Umbilical cord (tissue), 2 donors: ENCODE data around the gene AKR7A2. TPM values are rescaled to one million over a fixed set of nuclear protein-coding genes. Genes with fewer than 3 reads are reported as not detected.
"Not testable (repeated sequence)": the region's sequence is repeated elsewhere in the genome, so short reads cannot be mapped to it uniquely, and the experiment has no call there.

Experiments used
- DNase-seq: peaks from one replicate; pipeline ENCODE4 v3.0.0-alpha.2; 2015; ENCODE audit warnings: low spot score
- total RNA-seq: library from RNA; depleted of rRNA; stranded (reverse); fragments of >200 nt; gene quantifications from one replicate; pipeline ENCODE4 v1.2.3, GENCODE V29; 2014; ENCODE audit warnings: low replicate concordance; ENCODE audit not compliant: insufficient read depth

AKR7A2 gene
- total RNA-seq, 1 donor from 2014 or later, result 38.0 TPM

DNA sequence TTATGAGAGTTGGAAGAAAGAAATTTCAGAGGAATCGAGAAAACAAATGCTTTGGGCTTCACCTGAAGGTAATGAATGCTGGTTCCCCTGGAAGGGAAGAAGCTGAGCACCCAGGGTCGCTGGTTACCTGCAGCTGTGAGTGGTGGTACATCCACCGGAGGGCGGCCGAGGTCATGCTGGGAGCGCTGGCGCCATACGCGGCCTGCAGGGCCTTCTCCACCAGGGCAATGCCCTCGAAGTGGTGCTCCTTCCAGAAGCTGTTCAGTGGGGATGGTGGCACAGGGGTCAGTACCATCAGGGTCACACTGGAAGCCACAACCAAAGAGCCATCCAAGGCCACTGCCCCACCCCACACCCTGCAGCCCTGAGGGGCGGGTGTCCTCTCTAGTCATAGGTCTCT is 43.5 kb downstream of the AKR7A2 start:
- no peak for DNase-seq

DNA sequence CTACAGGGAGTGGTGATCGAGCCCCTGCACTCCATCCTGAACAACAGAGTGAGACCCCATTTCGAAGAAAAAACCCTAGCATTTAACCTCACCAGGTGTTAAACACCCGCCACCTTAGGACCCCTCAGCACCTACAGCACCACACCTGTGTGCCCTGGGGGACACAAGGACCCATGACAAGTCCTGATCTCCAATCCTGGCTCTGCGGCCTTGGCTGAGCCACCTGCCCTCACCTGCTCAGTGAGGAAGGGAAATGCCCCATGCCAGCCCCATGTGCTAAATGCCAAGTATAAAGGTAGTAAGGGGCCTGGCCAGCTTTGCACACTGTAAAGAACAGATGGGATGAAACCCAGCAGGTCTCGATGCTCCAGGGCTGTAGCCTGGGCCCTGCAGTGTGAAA is 49.2 kb downstream of the AKR7A2 start:
- DNase-seq, result no peak

GRCh38 chr1:19262047-19262446 is 49.9 kb downstream of the AKR7A2 start:
- no peak for DNase-seq

GRCh38 chr1:19260211-19261138 is 51.5 kb downstream of the AKR7A2 start:
- peak; percentile 14 for DNase-seq

- DNase-seq, result no peak
Measured at GRCh38 chr1:19258353-19258752, 53.6 kb downstream of the AKR7A2 start.

DNA sequence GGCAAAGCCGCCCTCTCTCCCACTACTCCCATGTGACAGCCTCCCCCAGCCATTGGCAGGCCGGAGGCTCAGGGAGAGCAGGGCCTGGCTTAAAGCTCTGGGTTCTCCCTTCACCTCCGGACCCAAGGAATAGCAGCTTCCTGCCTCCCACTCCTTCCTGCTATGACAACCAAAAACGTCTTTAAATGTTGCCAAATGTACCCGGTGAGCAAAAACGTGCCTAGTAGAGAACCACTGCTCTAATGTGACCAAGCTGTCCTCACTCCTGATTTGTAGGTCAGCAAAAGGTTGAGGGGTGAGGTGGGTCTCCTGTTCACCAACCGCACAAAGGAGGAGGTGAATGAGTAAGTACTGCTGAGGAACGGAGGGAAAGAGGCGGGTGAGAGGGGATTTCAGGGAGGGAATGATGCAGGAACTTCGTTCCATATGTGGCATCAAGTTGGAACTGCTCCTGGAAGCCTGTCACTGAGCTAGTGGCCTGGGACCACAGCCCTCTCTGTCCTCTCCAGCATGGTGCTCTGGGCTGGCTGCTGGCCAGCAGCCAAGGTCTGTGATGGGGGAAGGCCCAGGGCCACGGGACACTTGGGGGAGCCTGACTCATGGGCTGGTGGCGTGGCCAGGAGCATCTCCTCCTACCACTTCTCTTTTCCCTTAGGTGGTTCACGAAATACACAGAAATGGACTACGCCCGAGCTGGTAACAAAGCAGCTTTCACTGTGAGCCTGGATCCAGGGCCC is 54.6 kb downstream of the AKR7A2 start:
- DNase-seq, result no peak

- not testable (repeated sequence) for DNase-seq
Measured at GRCh38 chr1:19256301-19256700, 55.6 kb downstream of the AKR7A2 start.

GRCh38 chr1:19255288-19255687 is 56.7 kb downstream of the AKR7A2 start:
- DNase-seq, result no peak

DNA sequence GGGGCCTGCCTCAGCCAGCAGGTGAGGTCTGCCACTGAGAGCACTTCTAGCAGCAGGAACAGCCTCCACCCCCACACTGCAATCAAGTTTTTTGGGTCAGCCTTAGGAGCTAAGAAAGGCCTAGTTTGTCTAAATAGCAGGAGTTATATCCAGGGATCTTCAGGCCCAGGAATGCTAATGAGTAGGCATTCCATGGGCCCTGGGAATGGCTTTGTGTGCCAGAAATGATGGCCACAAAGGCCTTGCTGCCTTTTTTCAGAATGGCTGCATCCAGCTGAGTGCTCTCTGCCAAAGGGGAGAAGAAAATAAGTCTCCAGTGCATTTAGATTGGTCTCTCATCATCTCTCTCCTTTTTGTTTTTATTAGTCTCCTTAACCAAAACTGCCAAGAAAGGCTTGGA is 57.5 kb downstream of the AKR7A2 start:
- no peak for DNase-seq

Other genes with a start within 250 kb of the AKR7A2 start
- gene UBR4, start 101.9 kb downstream of the AKR7A2 start, total RNA-seq, result 124 TPM
- 51.0 TPM for gene EMC1, start 60.6 kb downstream of the AKR7A2 start, total RNA-seq
- gene MRTO4, start 60.3 kb downstream of the AKR7A2 start, total RNA-seq, result 14.7 TPM
- 0.96 TPM for gene AKR7A3, start 23.4 kb downstream of the AKR7A2 start, total RNA-seq
- 9.4 TPM for gene SLC66A1, start 182 bp upstream of the AKR7A2 start, total RNA-seq
- gene CAPZB, start 173.4 kb upstream of the AKR7A2 start, total RNA-seq, result 77.0 TPM